H9 (cell line): ENCODE data around the gene CDH1. TPM values are rescaled to one million over a fixed set of nuclear protein-coding genes. Genes with fewer than 3 reads are reported as not detected.
A peak's percentile ranks its signal among the peaks of the same experiment; 100 is the strongest.

ENCODE experiments used
- DNase-seq: peaks from one replicate; pipeline ENCODE4 v3.0.0-alpha.2; 2017
- H2AFZ ChIP-seq: one replicate; pipeline ENCODE4 v1.6.1; 2013; ENCODE audit warnings: mild to moderate bottlenecking, low read length, control low read depth, moderate library complexity
- H2AK5ac ChIP-seq: 2 replicates; pipeline ENCODE4 v1.6.1; 2013; ENCODE audit warnings: low read length, control low read depth, mixed read lengths; ENCODE audit not compliant: insufficient read length
- H2BK120ac ChIP-seq: one replicate; pipeline ENCODE4 v1.6.1; 2013; ENCODE audit warnings: low read depth, mild to moderate bottlenecking, low read length, control low read depth, inconsistent platforms; ENCODE audit not compliant: poor library complexity, severe bottlenecking
- H2BK12ac ChIP-seq: 2 replicates; pipeline ENCODE4 v1.6.1; 2013; ENCODE audit warnings: low read length, control low read depth, mixed read lengths, low read depth; ENCODE audit not compliant: insufficient read length
- H2BK15ac ChIP-seq: 2 replicates; pipeline ENCODE4 v1.6.1; 2013; ENCODE audit warnings: low read depth, low read length, control low read depth
- H2BK20ac ChIP-seq: one replicate; pipeline ENCODE4 v1.6.1; 2013; ENCODE audit warnings: low read depth, mild to moderate bottlenecking, low read length, control low read depth, inconsistent platforms; ENCODE audit not compliant: poor library complexity, severe bottlenecking
- H2BK5ac ChIP-seq: 2 replicates; pipeline ENCODE4 v1.6.1; 2013; ENCODE audit warnings: low read length, control low read depth, mixed read lengths; ENCODE audit not compliant: insufficient read length
- H3K14ac ChIP-seq: 2 replicates; pipeline ENCODE4 v1.6.1; 2013; ENCODE audit warnings: low read length, control low read depth; ENCODE audit not compliant: insufficient read depth
- H3K18ac ChIP-seq: 2 replicates; pipeline ENCODE4 v1.6.1; 2013; ENCODE audit warnings: low read depth, mild to moderate bottlenecking, mixed read lengths, low read length, control low read depth; ENCODE audit not compliant: insufficient read length
- H3K23ac ChIP-seq: 2 replicates; pipeline ENCODE4 v1.6.1; 2013; ENCODE audit warnings: low read length, control low read depth, mixed read lengths, low read depth; ENCODE audit not compliant: insufficient read length
- H3K23me2 ChIP-seq: 2 replicates; pipeline ENCODE4 v1.6.1; 2013; ENCODE audit warnings: low read depth, mild to moderate bottlenecking, mixed read lengths, low read length, control low read depth; ENCODE audit not compliant: insufficient read length, poor library complexity, severe bottlenecking
- H3K27ac ChIP-seq: 2 replicates; pipeline ENCODE4 v1.5.1; 2013; ENCODE audit warnings: low read length, control low read depth, mixed read lengths, low read depth; ENCODE audit not compliant: insufficient read length
- H3K27me3 ChIP-seq: 2 replicates; pipeline ENCODE4 v1.6.1; 2013; ENCODE audit warnings: low read length, control low read depth, inconsistent platforms; ENCODE audit not compliant: insufficient read depth
- H3K4ac ChIP-seq: 2 replicates; pipeline ENCODE4 v1.6.1; 2013; ENCODE audit warnings: low read depth, mild to moderate bottlenecking, control low read depth, inconsistent platforms, low read length, moderate library complexity
- H3K4me1 ChIP-seq: 2 replicates; pipeline ENCODE4 v1.6.1; 2013; ENCODE audit warnings: low read length, control low read depth, inconsistent platforms; ENCODE audit not compliant: insufficient read depth
- H3K4me2 ChIP-seq: 2 replicates; pipeline ENCODE4 v1.6.1; 2013; ENCODE audit warnings: low read length, control low read depth, mixed read lengths; ENCODE audit not compliant: insufficient read length, insufficient read depth
- H3K56ac ChIP-seq: 2 replicates; pipeline ENCODE4 v1.6.1; 2013; ENCODE audit warnings: low read depth, mild to moderate bottlenecking, mixed read lengths, low read length, control low read depth; ENCODE audit not compliant: insufficient read length
- H3K79me1 ChIP-seq: 2 replicates; pipeline ENCODE4 v1.6.1; 2013; ENCODE audit warnings: low read depth, mild to moderate bottlenecking, moderate library complexity, low read length, control low read depth, inconsistent platforms; ENCODE audit not compliant: insufficient read depth, poor library complexity, severe bottlenecking
- H3K79me2 ChIP-seq: 2 replicates; pipeline ENCODE4 v1.6.1; 2013; ENCODE audit warnings: low read length, control low read depth, inconsistent platforms; ENCODE audit not compliant: insufficient read depth
- H3K9ac ChIP-seq: 2 replicates; pipeline ENCODE4 v1.6.1; 2013; ENCODE audit warnings: low read length, control low read depth, mixed read lengths; ENCODE audit not compliant: insufficient read length; ENCODE audit errors: extremely low read depth
- H3K9me3 ChIP-seq: one replicate; pipeline ENCODE4 v1.6.1; 2013; ENCODE audit warnings: low read depth, low read length, inconsistent platforms; ENCODE audit not compliant: control insufficient read depth
- H3T11ph ChIP-seq: one replicate; pipeline ENCODE4 v1.6.1; 2013; ENCODE audit warnings: mild to moderate bottlenecking, low read length, control low read depth, inconsistent platforms
- H4K20me1 ChIP-seq: one replicate; pipeline ENCODE4 v1.6.1; 2013; ENCODE audit not compliant: control insufficient read depth, insufficient read length, insufficient read depth
- H4K5ac ChIP-seq: 2 replicates; pipeline ENCODE4 v1.6.1; 2013; ENCODE audit warnings: low read depth, mild to moderate bottlenecking, mixed read lengths, low read length, control low read depth; ENCODE audit not compliant: insufficient read length
- H4K8ac ChIP-seq: replicated peaks from 2 replicates; pipeline ENCODE4 v1.6.1; 2013; ENCODE audit warnings: low read length, control low read depth, mixed read lengths, low read depth; ENCODE audit not compliant: insufficient read length
- H4K91ac ChIP-seq: 2 replicates; pipeline ENCODE4 v1.6.1; 2013; ENCODE audit warnings: low read depth, mild to moderate bottlenecking, moderate library complexity, mixed read lengths, low read length, control low read depth; ENCODE audit not compliant: insufficient read length
- H3K27ac Mint-ChIP-seq, 3 experiments: 2 replicates in 2 of 3; 3 replicates in 1 of 3; pipeline ENCODE4 v1.8.0; 2020 to 2021; ENCODE audit warnings: mixed read lengths in 3 of 3, mild to moderate bottlenecking in 1 of 3, moderate library complexity in 1 of 3
- H3K27me3 Mint-ChIP-seq: 2 replicates; pipeline ENCODE4 v1.8.0; 2021; ENCODE audit warnings: low read depth, mild to moderate bottlenecking, moderate library complexity, mixed read lengths
- H3K36me3 Mint-ChIP-seq, 3 experiments: 2 replicates in 2 of 3; 3 replicates in 1 of 3; pipeline ENCODE4 v1.8.0; 2020 to 2021; ENCODE audit warnings: low read depth in 3 of 3, mixed read lengths in 3 of 3; ENCODE audit not compliant: insufficient read depth in 1 of 3
- H3K4me1 Mint-ChIP-seq, 2 experiments: 2 replicates each; pipeline ENCODE4 v1.8.0; 2020; ENCODE audit warnings: mixed read lengths in 2 of 2
- H3K4me3 Mint-ChIP-seq, 2 experiments: 2 replicates in 1 of 2; 3 replicates in 1 of 2; pipeline ENCODE4 v1.8.0; 2020 to 2021; ENCODE audit warnings: mild to moderate bottlenecking in 2 of 2, mixed read lengths in 2 of 2, moderate library complexity in 1 of 2
- H3K9me3 Mint-ChIP-seq, 2 experiments: 2 replicates in 1 of 2; 3 replicates in 1 of 2; pipeline ENCODE4 v1.8.0; 2020; ENCODE audit warnings: mild to moderate bottlenecking in 2 of 2, mixed read lengths in 2 of 2, moderate library complexity in 1 of 2
- WGBS: extraction: QIAGEN DNeasy Blood & Tissue Kit; methylation state at CpG from one replicate; pipeline ENCODE4 v1.1.7; 2013; ENCODE audit warnings: missing lambda C conversion rate, low lambda C conversion rate, mixed read lengths; ENCODE audit not compliant: insufficient read length; ENCODE audit errors: extremely low coverage; 5-methylcytosine and 5-hydroxymethylcytosine counted together
- total RNA-seq: library from RNA; stranded (reverse); gene quantifications from 2 replicates; pipeline ENCODE4 v1.2.1, GENCODE V29; 2021
- TF ChIP-seq, protein P1 (sequence below): fragments of 200-600 bp; sonication (generic); conservative IDR thresholded peaks from 3 replicates; pipeline ENCODE4 v1.8.0; 2021; ENCODE audit warnings: antibody characterized with exemption, mild to moderate bottlenecking

The CDH1 gene
- total RNA-seq, 1 experiment from 2014 or later = 237 TPM

DNA sequence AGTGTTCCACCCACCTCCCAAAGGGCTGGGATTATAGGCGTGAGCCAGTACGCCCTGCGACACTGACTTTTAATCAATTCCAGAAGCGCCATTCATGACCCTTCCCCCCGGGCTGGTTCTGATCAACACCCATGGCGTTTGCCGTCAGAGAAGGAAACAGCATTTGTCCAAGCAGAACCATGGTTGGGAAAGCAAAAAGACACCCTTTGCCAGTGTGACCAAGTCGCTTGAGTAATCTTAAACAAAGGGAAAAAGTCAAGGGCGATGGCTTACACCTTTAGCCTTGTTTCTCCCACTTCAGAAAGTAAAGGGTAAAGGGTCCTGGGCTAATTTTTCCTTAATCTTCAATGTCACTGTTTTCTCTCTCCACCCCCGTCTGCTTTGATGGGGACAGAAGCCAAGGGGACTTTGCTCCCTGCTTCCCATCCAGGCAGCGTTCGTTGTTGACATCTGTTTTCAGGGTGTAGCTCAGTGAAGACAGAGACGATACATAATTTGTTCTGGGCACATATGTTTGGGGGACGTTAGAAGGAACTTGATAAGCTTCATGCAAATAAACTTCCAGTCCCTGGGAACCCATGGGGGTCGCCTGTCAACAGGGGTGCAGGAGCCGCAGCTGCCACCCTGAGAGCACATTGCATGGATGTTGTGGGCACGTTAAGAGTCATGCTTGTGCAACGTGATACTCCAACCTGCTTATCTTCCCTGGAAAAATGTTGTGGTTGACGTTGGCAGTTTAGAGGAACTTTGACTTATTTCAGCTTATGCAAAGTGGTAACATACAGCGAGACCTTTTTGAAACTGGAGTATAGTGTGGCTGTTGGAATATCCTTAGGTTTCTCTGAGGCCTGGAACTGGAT lies 55.6 kb downstream of the CDH1 start:
- no peak overlapping the region for H4K8ac ChIP-seq
- H3K9ac ChIP-seq = no peak overlapping the region
- no peak overlapping the region for H3K14ac ChIP-seq
- no peak overlapping the region for H2BK5ac ChIP-seq
- H3K4ac ChIP-seq = no peak overlapping the region
- H3K27ac ChIP-seq = peak overlapping the region; percentile 6
- H2BK20ac ChIP-seq = no peak overlapping the region
- H3K79me1 ChIP-seq = no peaks in the 10 kb centered on the region
- no peak overlapping the region for H2BK120ac ChIP-seq
- no peaks in the 10 kb centered on the region for H3K9me3 Mint-ChIP-seq
- no peaks in the 10 kb centered on the region for H3K27me3 ChIP-seq
- H3T11ph ChIP-seq = no peak overlapping the region
- no CpG with 5 or more reads among the region's 20 CpGs for WGBS
- H3K23ac ChIP-seq = no peak overlapping the region
- no peak overlapping the region for H4K5ac ChIP-seq
- peak overlapping the region; percentile 85 to 99 (median 99) for H3K27ac Mint-ChIP-seq
- H3K23me2 ChIP-seq = no peaks in the 10 kb centered on the region
- H3K18ac ChIP-seq = no peak overlapping the region
- H4K91ac ChIP-seq = no peak overlapping the region
- H3K56ac ChIP-seq = no peak overlapping the region
- no peaks in the 10 kb centered on the region for H3K27me3 Mint-ChIP-seq
- TF ChIP-seq, protein P1, sequence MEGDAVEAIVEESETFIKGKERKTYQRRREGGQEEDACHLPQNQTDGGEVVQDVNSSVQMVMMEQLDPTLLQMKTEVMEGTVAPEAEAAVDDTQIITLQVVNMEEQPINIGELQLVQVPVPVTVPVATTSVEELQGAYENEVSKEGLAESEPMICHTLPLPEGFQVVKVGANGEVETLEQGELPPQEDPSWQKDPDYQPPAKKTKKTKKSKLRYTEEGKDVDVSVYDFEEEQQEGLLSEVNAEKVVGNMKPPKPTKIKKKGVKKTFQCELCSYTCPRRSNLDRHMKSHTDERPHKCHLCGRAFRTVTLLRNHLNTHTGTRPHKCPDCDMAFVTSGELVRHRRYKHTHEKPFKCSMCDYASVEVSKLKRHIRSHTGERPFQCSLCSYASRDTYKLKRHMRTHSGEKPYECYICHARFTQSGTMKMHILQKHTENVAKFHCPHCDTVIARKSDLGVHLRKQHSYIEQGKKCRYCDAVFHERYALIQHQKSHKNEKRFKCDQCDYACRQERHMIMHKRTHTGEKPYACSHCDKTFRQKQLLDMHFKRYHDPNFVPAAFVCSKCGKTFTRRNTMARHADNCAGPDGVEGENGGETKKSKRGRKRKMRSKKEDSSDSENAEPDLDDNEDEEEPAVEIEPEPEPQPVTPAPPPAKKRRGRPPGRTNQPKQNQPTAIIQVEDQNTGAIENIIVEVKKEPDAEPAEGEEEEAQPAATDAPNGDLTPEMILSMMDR = no peak
- no peak overlapping the region for H3K4me2 ChIP-seq
- H3K79me2 ChIP-seq = no peaks in the 10 kb centered on the region
- H3K4me1 ChIP-seq = peaks cover 2% of the 10 kb centered on the region; the same call in 1 of the 2 replicates
- H2AFZ ChIP-seq = no peak overlapping the region
- H2BK15ac ChIP-seq = no peak overlapping the region
- no peak overlapping the region for H3K4me3 Mint-ChIP-seq
- H3K9me3 ChIP-seq = no peaks in the 10 kb centered on the region
- H2BK12ac ChIP-seq = no peak overlapping the region
- no peaks in the 10 kb centered on the region for H4K20me1 ChIP-seq
- DNase-seq = no peak
- peak overlapping the region; percentile 34 for H2AK5ac ChIP-seq
- H3K36me3 Mint-ChIP-seq = peaks cover 0 to 7% (median 7%) of the 10 kb centered on the region in 3 experiments; a peak in 5 of 7 replicates
- H3K4me1 Mint-ChIP-seq = peaks cover 38 to 51% of the 10 kb centered on the region in 2 experiments
